ENCODE data around the gene FBF1.

FBF1 gene, protein sequence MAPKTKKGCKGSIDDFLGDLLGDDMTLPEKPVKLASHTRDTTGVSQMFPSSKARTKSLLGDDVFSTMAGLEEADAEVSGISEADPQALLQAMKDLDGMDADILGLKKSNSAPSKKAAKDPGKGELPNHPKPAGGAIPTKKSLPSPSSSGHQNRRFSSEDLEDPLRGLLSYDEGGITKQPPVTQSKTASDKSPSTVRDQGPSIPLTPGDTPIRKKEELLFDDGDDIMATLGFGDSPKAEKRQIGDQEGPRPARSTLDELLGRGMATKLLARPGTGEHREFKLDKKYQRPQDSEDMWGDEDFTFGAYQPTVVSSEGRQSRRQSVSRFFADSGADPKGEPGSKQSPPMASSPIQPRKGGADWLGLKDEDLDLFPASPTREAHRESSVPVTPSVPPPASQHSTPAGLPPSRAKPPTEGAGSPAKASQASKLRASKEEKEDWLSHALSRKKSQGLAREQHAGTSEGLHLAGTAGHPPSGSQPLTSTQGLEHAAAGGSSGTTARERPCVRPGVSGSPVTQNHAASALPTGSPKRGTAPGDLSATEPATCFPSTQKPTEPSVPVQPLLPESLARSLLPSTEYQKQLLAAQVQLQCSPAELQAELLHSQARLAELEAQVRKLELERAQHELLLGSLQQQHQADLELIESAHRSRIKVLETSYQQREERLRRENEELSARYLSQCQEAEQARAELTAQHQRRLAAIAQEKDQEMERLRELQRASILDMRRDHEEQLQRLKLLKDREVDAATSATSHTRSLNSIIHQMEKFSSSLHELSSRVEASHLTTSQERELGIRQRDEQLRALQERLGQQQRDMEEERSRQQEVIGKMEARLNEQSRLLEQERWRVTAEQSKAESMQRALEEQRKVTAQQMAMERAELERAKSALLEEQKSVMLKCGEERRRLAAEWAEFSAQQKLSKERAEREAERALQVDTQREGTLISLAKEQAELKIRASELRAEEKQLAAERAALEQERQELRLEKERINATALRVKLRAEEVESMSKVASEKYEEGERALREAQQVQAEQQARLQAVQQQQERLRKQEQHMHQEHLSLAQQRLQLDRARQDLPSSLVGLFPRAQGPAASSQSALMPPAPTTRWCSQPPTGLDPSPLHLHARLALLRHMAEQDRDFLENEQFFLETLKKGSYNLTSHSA

DNA sequence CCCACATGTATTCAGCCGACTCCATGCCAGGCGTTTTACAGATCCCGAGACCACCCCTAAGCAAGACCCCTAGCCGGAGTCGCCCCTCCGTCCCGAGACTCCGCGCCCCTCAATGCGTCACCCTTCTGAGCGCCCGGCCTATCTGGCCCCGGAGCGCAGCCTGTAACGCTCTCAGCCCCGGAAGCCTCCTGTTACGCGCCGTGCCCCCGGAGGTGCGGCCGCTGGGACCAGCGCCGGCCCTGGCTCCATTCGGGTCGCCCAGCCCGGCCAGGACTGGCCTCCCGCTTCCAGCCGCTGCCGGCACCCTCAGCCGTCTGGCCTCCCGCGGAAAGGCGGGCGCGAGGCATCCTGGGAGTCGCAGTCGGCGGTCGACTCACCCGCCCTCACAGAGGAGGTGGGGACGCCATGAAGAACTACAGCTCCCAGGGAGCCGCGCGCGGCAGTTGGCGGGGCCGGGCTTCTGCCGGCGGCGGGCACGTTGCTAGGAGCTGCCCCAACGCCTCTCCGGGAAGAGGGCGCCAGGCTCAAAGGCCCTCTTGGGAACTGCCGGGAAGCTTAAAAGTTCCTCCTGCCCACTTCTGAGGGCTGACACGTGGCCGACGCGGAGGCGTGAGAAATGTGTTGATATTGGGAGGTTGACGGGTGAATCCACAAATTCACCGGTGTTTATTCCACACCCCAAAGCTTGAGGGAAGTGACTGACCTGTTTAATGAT is at the start of gene FBF1:
TSS of gene FBF1 (minus strand) at position 316 of the 715 bp plus-strand sequence. CDS start 2,893 bp downstream, outside the sequence.
- H3K27ac ChIP-seq (ENCODE audit: low read length) = no peak within 1 kb of the TSS

DNA sequence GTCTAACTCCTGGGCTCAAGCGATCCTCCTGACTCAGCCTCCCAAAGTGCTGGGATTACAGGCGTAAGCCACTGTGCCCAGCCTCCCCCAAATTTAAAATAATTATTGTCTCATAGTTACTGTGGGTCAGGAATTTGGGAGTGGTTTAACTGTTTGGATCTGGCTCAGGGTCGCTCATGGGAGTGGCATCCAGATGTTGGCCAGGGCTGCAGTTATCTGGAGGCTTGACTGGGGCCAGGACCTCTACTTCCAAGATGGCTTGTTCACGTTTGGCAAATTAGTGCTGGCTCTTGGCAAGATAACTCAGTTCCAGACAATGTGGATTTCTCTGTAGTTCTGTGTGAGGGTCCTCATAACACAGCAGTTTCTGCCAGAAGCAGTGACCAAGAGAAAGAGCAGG is 46.2 kb upstream of the FBF1 start:
- H2AFZ ChIP-seq (ENCODE audit: low read depth, low read length) = no peak overlapping the region
- no peaks in the 10 kb centered on the region for H3K9me3 ChIP-seq (ENCODE audit: insufficient read depth, low read length)
- H4K20me1 ChIP-seq (ENCODE audit: insufficient read depth, low read length) = no peaks in the 10 kb centered on the region
- H3K4me1 ChIP-seq (ENCODE audit: low read length) = peaks cover 15% of the 10 kb centered on the region
- H3K36me3 ChIP-seq (replicated peaks; ENCODE audit: low read depth, low read length) = no peaks in the 10 kb centered on the region
- no peak overlapping the region for H3K4me3 ChIP-seq (ENCODE audit: low read length)
- no peak overlapping the region for H3K4me2 ChIP-seq (ENCODE audit: low read length)
- no peaks in the 10 kb centered on the region for H3K79me2 ChIP-seq (ENCODE audit: low read length)
- H3K27me3 ChIP-seq (ENCODE audit: low read depth, low read length) = no peaks in the 10 kb centered on the region
- H3K9ac ChIP-seq (ENCODE audit: low read length) = no peak overlapping the region
- no peak for TF ChIP-seq EZH2phosphoT487 (IDR thresholded peaks at IDR 0.05; ENCODE audit: low read depth)
- TF ChIP-seq, protein P1, sequence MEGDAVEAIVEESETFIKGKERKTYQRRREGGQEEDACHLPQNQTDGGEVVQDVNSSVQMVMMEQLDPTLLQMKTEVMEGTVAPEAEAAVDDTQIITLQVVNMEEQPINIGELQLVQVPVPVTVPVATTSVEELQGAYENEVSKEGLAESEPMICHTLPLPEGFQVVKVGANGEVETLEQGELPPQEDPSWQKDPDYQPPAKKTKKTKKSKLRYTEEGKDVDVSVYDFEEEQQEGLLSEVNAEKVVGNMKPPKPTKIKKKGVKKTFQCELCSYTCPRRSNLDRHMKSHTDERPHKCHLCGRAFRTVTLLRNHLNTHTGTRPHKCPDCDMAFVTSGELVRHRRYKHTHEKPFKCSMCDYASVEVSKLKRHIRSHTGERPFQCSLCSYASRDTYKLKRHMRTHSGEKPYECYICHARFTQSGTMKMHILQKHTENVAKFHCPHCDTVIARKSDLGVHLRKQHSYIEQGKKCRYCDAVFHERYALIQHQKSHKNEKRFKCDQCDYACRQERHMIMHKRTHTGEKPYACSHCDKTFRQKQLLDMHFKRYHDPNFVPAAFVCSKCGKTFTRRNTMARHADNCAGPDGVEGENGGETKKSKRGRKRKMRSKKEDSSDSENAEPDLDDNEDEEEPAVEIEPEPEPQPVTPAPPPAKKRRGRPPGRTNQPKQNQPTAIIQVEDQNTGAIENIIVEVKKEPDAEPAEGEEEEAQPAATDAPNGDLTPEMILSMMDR (IDR thresholded peaks at IDR 0.05; ENCODE audit: low read depth, low read length) = no peak
- no peak overlapping the region for H3K27ac ChIP-seq (ENCODE audit: low read length)

More for the DNA sequence above, at the start of gene FBF1:
- H3K9me3 ChIP-seq (ENCODE audit: insufficient read depth, low read length) = no peaks in the 10 kb centered on the region
- peak within 1 kb of the TSS; percentile 95 for H3K4me2 ChIP-seq (ENCODE audit: low read length)
- H3K4me1 ChIP-seq (ENCODE audit: low read length) = peaks cover 9% of the 10 kb centered on the region
- H3K9ac ChIP-seq (ENCODE audit: low read length) = peak within 1 kb of the TSS; percentile 76
- no peaks in the 10 kb centered on the region for H4K20me1 ChIP-seq (ENCODE audit: insufficient read depth, low read length)
- peak within 1 kb of the TSS; percentile 84 for H3K4me3 ChIP-seq (ENCODE audit: low read length)
- H3K27me3 ChIP-seq (ENCODE audit: low read depth, low read length) = no peaks in the 10 kb centered on the region
- H2AFZ ChIP-seq (ENCODE audit: low read depth, low read length) = peak within 1 kb of the TSS; percentile 84
- 0 out of 2 replicates have a peak, but pooled peaks cover 4% of the 10 kb centered on the region for H3K79me2 ChIP-seq (ENCODE audit: low read length)
- no peaks in the 10 kb centered on the region for H3K36me3 ChIP-seq (replicated peaks; ENCODE audit: low read depth, low read length)
- TF ChIP-seq EZH2phosphoT487 (IDR thresholded peaks at IDR 0.05; ENCODE audit: low read depth) = no peak
- TF ChIP-seq, protein P1 (IDR thresholded peaks at IDR 0.05; ENCODE audit: low read depth, low read length) = no peak

DNA sequence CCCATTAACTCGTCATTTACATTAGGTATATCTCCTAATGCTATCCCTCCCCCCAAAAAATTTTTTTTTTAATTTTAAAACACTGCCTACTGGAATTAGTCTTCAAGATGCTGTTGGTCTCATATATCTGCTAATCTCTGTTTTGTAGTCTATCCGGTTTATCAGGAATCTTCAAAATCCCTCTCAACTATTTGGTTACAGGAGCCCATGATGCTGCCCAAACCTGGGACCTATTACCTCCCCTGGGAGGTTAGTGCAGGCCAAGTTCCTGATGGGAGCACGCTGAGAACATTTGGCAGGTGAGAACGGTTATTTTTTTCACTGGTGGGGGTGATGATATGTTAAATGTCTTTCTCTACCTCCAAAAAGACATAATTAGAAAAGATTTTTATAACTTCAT is 45.1 kb upstream of the FBF1 start:
- H3K4me3 ChIP-seq (ENCODE audit: low read length) = no peak overlapping the region

More for the DNA sequence above, 45.1 kb upstream of the FBF1 start:
- no peaks in the 10 kb centered on the region for H4K20me1 ChIP-seq (ENCODE audit: insufficient read depth, low read length)
- no peaks in the 10 kb centered on the region for H3K9me3 ChIP-seq (ENCODE audit: insufficient read depth, low read length)
- peaks cover 6% of the 10 kb centered on the region for H3K4me1 ChIP-seq (ENCODE audit: low read length)
- H3K4me2 ChIP-seq (ENCODE audit: low read length) = no peak overlapping the region
- no peak overlapping the region for H3K9ac ChIP-seq (ENCODE audit: low read length)
- no peak overlapping the region for H2AFZ ChIP-seq (ENCODE audit: low read depth, low read length)
- TF ChIP-seq, protein P1 (IDR thresholded peaks at IDR 0.05; ENCODE audit: low read depth, low read length) = no peak
- no peaks in the 10 kb centered on the region for H3K36me3 ChIP-seq (replicated peaks; ENCODE audit: low read depth, low read length)
- no peaks in the 10 kb centered on the region for H3K27me3 ChIP-seq (ENCODE audit: low read depth, low read length)
- no peak overlapping the region for H3K27ac ChIP-seq (ENCODE audit: low read length)
- H3K79me2 ChIP-seq (ENCODE audit: low read length) = no peaks in the 10 kb centered on the region

Data from OCI-LY3 (cell line).